Hematopoietic multipotent progenitor cell treated with erythropoietin and hydrocortisone succinate and interleukin-3 and kit ligand, for 8 days (in vitro differentiated cells): ENCODE results near the gene RPS25.
"Not testable (repeated sequence)": the region's sequence is repeated elsewhere in the genome, so short reads cannot be mapped to it uniquely, and the experiment has no call there.

Source experiments
- DNase-seq: peaks from one replicate; pipeline ENCODE4 v3.0.0-alpha.2; 2015

Gene RPS25

GRCh38 chr11:119018074-119018938 is at the start of gene RPS25, which contains the start of gene TRAPPC4:
TSS of gene RPS25 (minus strand) at chr11:119018343. CDS start at chr11:119018284, 59 bp downstream.
TSS of gene TRAPPC4 (plus strand) at chr11:119018766. CDS start at chr11:119018796, 30 bp downstream.
- DNase-seq: peak; percentile 98

GRCh38 chr11:119067371-119068222 is 49.5 kb upstream of the RPS25 start, which contains the start of gene VPS11:
TSS of gene VPS11 (plus strand) at chr11:119067818. CDS start at chr11:119067824, 6 bp downstream.
- DNase-seq: peak; percentile 97

DNA sequence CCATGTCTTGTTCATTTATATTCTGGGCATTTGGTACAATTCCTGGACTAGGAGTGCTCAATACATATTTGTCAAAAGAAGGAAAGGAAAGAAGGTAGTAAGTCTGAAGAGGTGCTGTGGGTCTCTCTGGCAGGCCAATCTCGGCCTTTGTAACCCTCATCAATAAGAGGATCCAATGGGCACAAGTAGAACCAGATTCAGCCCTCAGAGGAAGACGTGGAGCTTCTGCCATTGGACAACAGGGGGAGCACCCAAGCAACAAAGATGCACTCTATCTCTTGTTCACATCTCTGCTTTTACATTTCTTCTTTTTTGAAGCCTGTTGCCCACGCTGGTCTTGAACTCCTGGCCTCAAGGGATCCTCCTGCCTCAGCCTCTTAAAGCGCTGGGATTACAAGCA is 47.2 kb upstream of the RPS25 start:
- peak; percentile 87 for DNase-seq

- peak; percentile 86 for DNase-seq
Observed at GRCh38 chr11:119062779-119063178, 44.6 kb upstream of the RPS25 start.

DNA sequence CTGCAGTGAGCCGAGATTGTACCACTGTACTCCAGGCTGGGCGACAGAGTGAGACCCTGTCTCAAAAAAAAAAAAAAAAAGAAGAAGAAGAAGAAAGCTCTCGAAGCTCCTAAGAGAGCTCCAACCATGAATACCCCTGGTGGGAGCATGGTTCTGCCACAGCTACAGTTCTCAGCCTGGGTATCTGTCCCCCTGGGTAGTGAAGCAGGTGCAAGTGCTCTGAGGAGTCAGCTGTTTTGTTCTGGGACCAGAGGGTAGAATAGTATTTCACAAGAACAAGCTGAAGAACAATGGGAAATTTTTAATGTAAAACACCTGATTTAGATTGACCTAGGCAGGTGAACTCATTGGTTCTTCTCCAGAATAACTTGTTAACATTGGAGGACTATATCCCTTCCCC is 43.1 kb upstream of the RPS25 start:
- DNase-seq: no peak

- not testable (repeated sequence) for DNase-seq
Observed at GRCh38 chr11:119059128-119059527, 41.0 kb upstream of the RPS25 start.

DNA sequence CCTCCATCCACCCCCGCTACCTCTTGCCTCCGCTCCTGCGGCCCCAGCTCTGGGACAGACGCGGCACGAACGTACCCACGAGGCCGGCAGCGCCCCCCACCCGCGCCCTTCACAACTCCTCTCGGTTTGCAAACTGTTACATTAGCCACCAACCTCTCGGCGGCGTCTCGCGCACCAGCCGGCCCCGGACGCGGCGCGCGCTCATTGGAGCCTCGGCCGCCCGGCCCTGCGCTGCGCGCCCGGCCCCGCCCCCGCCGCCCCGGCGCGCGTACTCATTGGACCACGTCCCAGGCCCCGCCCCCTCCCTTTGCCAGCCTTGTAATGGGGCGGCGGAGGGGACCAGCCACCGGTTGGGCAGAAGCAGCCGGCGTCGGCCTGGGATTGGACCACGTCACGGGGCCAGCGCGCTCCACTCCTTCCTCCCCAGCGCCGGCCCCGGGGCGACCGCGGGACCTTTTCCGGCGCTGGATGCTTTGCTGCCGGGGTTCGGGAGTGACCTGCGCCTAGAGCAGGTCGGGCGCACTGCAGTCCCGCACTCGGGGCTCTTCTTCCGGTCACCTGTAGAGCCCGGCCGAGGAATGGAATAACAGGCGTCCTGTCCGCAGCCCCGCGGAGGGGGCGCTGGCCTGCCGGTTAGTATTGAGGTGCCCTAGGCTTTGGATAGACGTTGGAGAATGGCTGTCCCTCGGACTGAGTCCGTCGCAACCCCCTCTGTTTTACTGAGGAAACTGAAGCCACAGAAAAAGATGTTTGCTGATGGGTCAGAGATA is 39.0 kb upstream of the RPS25 start, which contains the start of gene HYOU1:
Gene HYOU1 (minus strand): TSS at position 206 of the 770 bp plus-strand sequence. CDS start 1,045 bp downstream, outside the sequence.
- DNase-seq: peak; percentile 94

DNA sequence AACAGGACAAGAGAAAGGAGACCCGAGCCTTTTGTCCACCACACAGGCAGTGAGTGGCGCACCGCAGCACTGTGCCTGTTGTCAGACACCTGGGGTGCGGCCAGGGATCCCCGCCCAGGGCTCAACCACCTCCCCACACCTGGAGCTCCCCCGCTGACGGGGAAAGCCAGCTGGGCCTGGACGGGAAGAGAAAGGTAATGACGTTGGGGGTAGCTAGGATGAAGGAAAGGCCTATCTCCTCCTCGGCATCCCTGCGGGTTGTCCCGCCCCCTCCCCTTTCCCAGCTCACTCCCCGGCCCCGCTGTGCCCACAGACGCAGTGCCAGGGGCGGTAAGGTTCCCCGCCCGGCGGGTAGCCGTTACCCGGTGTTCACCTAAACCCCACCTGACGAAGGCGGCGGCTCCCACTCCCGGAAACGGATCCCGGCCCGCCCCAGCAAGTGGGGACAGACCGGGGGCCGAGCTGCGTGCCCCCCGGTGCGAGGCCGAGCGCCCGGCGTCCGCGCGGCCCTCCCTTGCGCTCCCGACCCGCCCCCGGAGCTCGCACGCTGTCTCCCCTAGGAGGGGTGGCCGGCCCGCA is 38.4 kb upstream of the RPS25 start:
- DNase-seq: peak; percentile 8

GRCh38 chr11:119055901-119056300 is 37.8 kb upstream of the RPS25 start:
- peak; percentile 75 for DNase-seq

- DNase-seq: no peak
Observed at GRCh38 chr11:119054418-119054817, 36.3 kb upstream of the RPS25 start.

DNA sequence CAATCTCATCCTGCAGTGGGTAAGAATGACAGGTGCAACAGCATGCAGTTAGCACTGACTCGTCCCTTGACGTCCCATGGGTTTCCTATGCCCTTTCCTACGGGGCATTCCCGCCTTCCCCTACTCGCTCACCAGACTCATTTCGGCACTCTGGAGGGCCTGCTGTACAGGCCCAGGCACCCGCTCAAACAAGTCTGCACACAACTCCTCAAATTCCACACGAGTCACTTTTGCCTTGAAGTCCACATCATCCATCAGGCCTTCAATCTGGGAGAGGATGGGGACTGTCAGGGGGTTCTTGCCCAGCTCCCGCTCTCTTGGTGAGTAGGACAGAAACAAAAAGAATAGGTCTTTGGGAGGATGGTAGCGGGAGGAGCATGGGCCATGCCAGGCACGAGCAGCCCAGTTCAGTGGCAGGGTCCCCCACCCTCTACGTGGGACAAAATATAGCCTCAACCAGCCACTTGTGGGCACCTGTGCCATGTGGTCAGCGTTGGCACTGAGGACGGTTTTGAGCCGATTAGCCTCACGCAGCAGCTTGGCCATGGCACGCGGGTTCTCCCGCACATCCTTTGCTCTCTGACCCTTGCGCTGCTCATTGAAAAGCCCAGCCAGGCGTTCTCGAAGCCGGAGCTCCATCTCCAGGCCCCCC is 34.1 kb upstream of the RPS25 start:
- DNase-seq: no peak

DNA sequence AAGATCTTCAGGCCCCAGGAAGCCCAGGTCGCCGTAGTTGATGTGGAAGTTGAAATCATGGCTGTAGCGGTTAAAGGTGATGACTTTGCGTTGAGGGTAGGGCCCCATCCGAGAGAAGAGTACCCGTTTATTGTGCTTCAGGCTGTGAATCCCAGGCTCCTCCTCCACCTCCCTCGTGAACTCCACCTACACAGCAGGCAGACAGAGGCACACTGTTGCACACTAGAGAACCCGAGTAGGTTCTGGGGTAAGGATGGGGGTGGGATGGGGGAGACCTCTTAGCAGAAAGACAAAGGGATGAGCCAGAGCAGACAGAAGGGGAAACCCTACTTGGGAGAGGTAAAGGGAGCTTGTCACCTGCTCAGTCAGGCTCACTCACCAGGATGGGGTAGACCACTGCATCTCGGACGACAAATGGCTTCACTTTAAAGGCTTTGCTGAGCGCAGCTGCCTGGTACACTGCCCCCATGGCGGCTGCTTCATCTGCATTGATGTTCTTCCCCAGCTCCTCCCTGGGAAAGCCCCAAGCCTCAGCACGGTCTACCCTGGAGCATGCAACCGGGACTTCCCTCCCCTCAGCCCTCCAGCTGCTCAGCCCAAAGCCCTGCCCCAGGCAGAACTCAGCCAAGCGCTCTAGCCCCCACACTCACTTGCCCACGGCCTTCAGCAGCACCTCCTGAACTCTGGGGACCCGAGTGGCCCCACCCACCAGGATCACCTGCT is 33.5 kb upstream of the RPS25 start:
- DNase-seq: no peak

- DNase-seq: no peak
Observed at GRCh38 chr11:119049081-119049480, 30.9 kb upstream of the RPS25 start.

DNA sequence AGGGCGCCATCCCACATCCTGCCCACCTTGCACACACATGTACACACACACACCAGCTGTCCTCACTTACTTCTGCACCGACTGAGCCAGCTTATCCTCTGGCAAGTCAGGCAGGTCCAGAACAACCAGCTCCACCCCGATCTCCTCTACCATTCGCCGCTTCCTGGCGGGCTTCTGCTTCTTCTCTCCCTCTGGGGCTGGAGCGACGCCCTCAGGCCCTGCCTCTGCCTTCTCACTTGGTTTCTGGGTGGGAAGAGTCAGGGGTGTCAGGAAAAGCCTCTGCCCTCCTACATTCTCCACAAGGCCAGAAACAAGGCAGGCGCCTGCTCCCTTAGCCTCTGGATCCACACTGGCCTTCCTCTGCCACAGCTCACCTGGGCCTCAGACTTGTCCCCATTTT is 30.5 kb upstream of the RPS25 start:
- DNase-seq: no peak

DNA sequence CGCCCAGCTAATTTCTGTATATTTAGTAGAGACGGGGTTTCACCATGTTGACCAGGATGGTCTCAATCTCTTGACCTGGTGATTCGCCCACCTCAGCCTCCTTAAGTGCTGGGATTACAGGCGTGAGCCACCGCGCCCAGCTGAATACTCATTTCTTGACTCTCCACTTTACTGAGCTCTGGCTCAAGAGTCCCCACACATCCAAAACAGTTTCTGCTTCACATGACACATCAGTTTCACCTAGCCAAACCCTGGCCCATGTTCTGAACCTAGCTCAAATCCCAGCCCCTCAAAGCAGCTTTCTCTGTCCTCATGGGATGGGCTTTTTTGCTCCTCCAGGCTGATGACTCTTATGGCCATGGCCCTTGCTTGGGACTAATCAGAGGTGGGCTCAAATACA is 29.1 kb upstream of the RPS25 start:
- DNase-seq: no peak

DNA sequence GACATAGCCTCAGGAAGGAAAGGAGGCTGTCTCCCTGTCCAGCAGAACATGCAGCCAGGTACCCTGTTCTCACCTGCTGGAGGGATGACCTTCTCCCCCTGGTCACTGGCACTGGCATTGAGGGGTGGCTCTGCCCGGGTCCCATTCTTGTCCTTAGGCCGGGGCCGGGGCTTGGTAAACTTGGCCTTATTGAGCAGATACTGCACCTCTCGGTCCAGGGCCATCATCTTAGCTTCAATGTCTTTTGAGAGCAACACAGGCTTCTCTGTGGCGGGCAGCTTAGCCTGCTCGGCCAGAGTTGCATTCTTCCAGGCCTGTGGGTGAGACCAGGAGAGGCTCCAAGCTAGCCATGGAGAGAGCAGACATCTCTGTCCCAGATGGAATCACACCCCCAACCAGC is 28.3 kb upstream of the RPS25 start:
- no peak for DNase-seq

DNA sequence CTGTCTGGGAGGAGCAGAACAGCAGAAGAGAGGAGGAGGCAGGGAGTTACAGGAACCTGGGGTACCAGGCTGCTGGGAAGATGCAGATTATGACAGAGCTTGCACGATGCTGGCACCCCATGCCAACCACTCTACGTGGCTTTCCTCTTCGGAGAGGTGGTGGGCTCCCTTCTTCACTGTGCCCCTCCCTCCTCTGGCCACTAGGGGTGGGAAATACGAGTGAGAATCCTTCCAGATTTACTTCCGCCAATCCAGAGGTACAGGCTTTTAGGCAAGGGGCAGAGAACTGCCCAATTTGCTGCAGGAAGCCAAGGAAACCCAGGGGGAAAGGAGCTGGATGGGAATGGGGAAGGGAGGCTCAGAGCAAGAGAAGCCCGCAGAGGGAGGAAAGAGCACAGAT is 26.6 kb upstream of the RPS25 start:
- DNase-seq: no peak

DNA sequence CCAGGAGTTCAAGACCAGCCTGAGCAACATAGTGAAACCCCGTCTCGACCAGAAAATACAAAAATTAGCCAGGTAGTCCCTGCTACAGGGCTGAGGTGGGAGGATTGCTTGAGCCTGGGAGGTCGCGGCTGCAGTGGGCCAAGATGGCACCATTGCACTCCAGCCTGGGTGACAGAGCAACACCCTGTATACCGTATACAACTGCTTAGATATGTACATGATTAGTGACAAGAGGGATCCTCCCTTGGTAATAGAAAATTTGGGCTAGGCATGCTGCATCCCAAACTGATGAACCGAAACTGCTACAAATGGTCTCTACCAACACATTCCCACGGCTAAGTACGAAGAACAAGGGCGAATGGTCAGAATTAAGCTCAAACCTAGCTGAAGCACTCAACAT is 24.8 kb upstream of the RPS25 start:
- DNase-seq: no peak

DNA sequence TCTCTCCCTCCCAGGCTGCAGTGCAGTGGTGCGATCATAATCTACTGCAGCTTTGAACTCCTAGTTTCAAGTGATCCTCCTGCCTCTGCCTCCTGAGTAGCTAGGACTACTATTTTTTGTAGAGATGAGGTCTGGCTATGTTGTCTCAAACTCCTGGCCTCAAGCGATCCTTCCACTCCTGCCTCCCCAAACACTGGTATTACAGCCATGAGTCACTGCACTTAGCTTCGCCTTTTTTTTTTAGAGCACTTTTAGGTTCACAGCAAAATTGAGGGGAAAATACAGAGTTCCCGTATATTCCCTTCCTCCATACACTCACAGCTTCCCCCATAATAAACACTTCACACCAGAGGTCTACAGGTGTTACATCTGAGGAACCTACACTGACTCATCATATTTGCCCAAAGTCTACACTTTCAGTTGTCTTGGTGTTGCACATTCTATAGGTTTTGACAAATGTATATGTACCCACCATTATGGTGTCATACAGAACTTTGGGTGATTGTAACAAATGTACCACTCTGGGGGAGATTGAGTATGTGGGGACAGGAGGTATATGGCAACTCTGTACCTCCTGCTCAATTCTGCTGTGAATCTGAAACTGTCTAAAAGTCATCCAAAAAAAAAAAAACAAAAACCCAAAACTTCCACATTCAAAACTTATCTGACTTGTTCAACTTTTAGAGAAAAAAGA is 23.8 kb upstream of the RPS25 start:
- no peak for DNase-seq

- not testable (repeated sequence) for DNase-seq
Observed at GRCh38 chr11:119039471-119039870, 21.3 kb upstream of the RPS25 start.
